COR-L47 (cell line): ENCODE results near the gene HOXA7.

ENCODE experiments used
- DNase-seq: peaks from one replicate; lab custom pipeline; 2025; lab: John Stamatoyannopoulos, UW

HOXA7 gene

GRCh38 chr7:27170426-27171324, 14.2 kb upstream of the HOXA7 start:
- DNase-seq, result no peak

- DNase-seq, result peak; percentile 85
Observed at GRCh38 chr7:27169658-27170425, 13.4 kb upstream of the HOXA7 start.

GRCh38 chr7:27168265-27168947, 11.9 kb upstream of the HOXA7 start:
- peak; percentile 85 for DNase-seq

GRCh38 chr7:27167916-27168264, 11.4 kb upstream of the HOXA7 start:
- no peak for DNase-seq

GRCh38 chr7:27166531-27167505, 10.3 kb upstream of the HOXA7 start:
- peak; percentile 22 for DNase-seq

GRCh38 chr7:27165996-27166530, 9.6 kb upstream of the HOXA7 start:
- no peak for DNase-seq

GRCh38 chr7:27165089-27165995, 8.9 kb upstream of the HOXA7 start, which contains the start of gene HOXA9:
Gene HOXA9, minus strand, starts transcription at chr7:27165537. Its CDS starts 80 bp downstream, at chr7:27165457.
- DNase-seq, result no peak

- no peak for DNase-seq
Observed at GRCh38 chr7:27164367-27165088, 8.1 kb upstream of the HOXA7 start.

GRCh38 chr7:27164045-27164366, 7.5 kb upstream of the HOXA7 start:
- DNase-seq, result no peak

GRCh38 chr7:27163288-27164044, 7.0 kb upstream of the HOXA7 start:
- DNase-seq, result no peak

GRCh38 chr7:27162561-27163287, 6.2 kb upstream of the HOXA7 start:
- no peak for DNase-seq

GRCh38 chr7:27161721-27162560, 5.5 kb upstream of the HOXA7 start:
- DNase-seq, result no peak

GRCh38 chr7:27161214-27161720, 4.8 kb upstream of the HOXA7 start:
- DNase-seq, result no peak

- peak; percentile 88 for DNase-seq
Observed at GRCh38 chr7:27160546-27161213, 4.2 kb upstream of the HOXA7 start.

- no peak for DNase-seq
Observed at GRCh38 chr7:27160145-27160545, 3.7 kb upstream of the HOXA7 start.
